ENCODE results near the gene SP4. TPM values are rescaled to one million over a fixed set of nuclear protein-coding genes. Genes with fewer than 3 reads are reported as not detected.

SP4 gene
- total RNA-seq, 1 experiment from 2014 or later: 4.4 TPM

GRCh38 chr7:21472029-21472428, 44.1 kb downstream of the SP4 start:
- CTCF ChIA-PET: interaction anchor here (0.7 kb wide), 1 partner anchor 218 kb away, joined by 3 read pairs; no protein-coding TSS in a partner anchor
- TF ChIP-seq, protein P1, sequence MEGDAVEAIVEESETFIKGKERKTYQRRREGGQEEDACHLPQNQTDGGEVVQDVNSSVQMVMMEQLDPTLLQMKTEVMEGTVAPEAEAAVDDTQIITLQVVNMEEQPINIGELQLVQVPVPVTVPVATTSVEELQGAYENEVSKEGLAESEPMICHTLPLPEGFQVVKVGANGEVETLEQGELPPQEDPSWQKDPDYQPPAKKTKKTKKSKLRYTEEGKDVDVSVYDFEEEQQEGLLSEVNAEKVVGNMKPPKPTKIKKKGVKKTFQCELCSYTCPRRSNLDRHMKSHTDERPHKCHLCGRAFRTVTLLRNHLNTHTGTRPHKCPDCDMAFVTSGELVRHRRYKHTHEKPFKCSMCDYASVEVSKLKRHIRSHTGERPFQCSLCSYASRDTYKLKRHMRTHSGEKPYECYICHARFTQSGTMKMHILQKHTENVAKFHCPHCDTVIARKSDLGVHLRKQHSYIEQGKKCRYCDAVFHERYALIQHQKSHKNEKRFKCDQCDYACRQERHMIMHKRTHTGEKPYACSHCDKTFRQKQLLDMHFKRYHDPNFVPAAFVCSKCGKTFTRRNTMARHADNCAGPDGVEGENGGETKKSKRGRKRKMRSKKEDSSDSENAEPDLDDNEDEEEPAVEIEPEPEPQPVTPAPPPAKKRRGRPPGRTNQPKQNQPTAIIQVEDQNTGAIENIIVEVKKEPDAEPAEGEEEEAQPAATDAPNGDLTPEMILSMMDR (IDR thresholded peaks at IDR 0.05; ENCODE audit: unreplicated experiment): no peak
- Mint-ChIP-seq H3K4me1 (ENCODE audit: insufficient read depth, unreplicated experiment) (no peaks in the 10 kb centered on the region), H3K27ac (ENCODE audit: low read depth, unreplicated experiment) (no peak overlapping the region), H3K9me3 (ENCODE audit: unreplicated experiment) (no peaks in the 10 kb centered on the region), H3K36me3 (ENCODE audit: insufficient read depth, unreplicated experiment) (peaks cover 6% of the 10 kb centered on the region), H3K27me3 (ENCODE audit: insufficient read depth, unreplicated experiment) (no peaks in the 10 kb centered on the region), H3K4me3 (ENCODE audit: unreplicated experiment) (no peak overlapping the region)
- POLR2A ChIA-PET: interaction anchor here (0.7 kb wide), 1 partner anchor 371 kb away, joined by 3 read pairs; no protein-coding TSS in a partner anchor
- intact Hi-C loops (cut with micrococcal nuclease): no loop called here
- no TSS peak for BruUV-seq (replicated peaks)
- no peak for DNase-seq (ENCODE audit: unreplicated experiment)

- H3K27ac Mint-ChIP-seq (ENCODE audit: low read depth, unreplicated experiment): no peak overlapping the region
- H3K4me1 Mint-ChIP-seq (ENCODE audit: insufficient read depth, unreplicated experiment): no peaks in the 10 kb centered on the region
- ChIA-PET CTCF (no interaction called here), POLR2A (interaction anchor here (0.6 kb wide), 1 partner anchor 130 kb away, joined by 3 read pairs; no protein-coding TSS in a partner anchor)
- DNase-seq (ENCODE audit: unreplicated experiment): no peak
- H3K36me3 Mint-ChIP-seq (ENCODE audit: insufficient read depth, unreplicated experiment): peaks cover 5% of the 10 kb centered on the region
- BruUV-seq (replicated peaks): no TSS peak
- no peaks in the 10 kb centered on the region for H3K9me3 Mint-ChIP-seq (ENCODE audit: unreplicated experiment)
- TF ChIP-seq, protein P1 (IDR thresholded peaks at IDR 0.05; ENCODE audit: unreplicated experiment): no peak
- H3K27me3 Mint-ChIP-seq (ENCODE audit: insufficient read depth, unreplicated experiment): no peaks in the 10 kb centered on the region
- intact Hi-C loops (cut with micrococcal nuclease): no loop called here
- H3K4me3 Mint-ChIP-seq (ENCODE audit: unreplicated experiment): no peak overlapping the region
These were observed 48.5 kb downstream of the SP4 start for GRCh38 chr7:21476429-21476828.

GRCh38 chr7:21480693-21481403, 53.0 kb downstream of the SP4 start:
- CTCF ChIA-PET: interaction anchor here (0.7 to 1.5 kb wide), 2 partner anchors 34 to 227 kb away, joined by 3 read pairs; no protein-coding TSS in a partner anchor
- TF ChIP-seq, protein P1 (IDR thresholded peaks at IDR 0.05; ENCODE audit: unreplicated experiment): no peak
- no peak for DNase-seq (ENCODE audit: unreplicated experiment)
- Mint-ChIP-seq H3K9me3 (ENCODE audit: unreplicated experiment) (no peaks in the 10 kb centered on the region), H3K36me3 (ENCODE audit: insufficient read depth, unreplicated experiment) (peaks cover 13% of the 10 kb centered on the region), H3K27me3 (ENCODE audit: insufficient read depth, unreplicated experiment) (no peaks in the 10 kb centered on the region), H3K27ac (ENCODE audit: low read depth, unreplicated experiment) (no peak overlapping the region), H3K4me1 (ENCODE audit: insufficient read depth, unreplicated experiment) (no peaks in the 10 kb centered on the region), H3K4me3 (ENCODE audit: unreplicated experiment) (no peak overlapping the region)
- no TSS peak for BruUV-seq (replicated peaks)
- POLR2A ChIA-PET: no interaction called here
- intact Hi-C loops (cut with micrococcal nuclease): no loop called here

- TF ChIP-seq, protein P1 (IDR thresholded peaks at IDR 0.05; ENCODE audit: unreplicated experiment): no peak
- H3K4me1 Mint-ChIP-seq (ENCODE audit: insufficient read depth, unreplicated experiment): no peaks in the 10 kb centered on the region
- intact Hi-C loops (cut with micrococcal nuclease): no loop called here
- H3K27me3 Mint-ChIP-seq (ENCODE audit: insufficient read depth, unreplicated experiment): no peaks in the 10 kb centered on the region
- ChIA-PET CTCF (no interaction called here), POLR2A (no interaction called here)
- DNase-seq (ENCODE audit: unreplicated experiment): no peak
- peaks cover 7% of the 10 kb centered on the region for H3K36me3 Mint-ChIP-seq (ENCODE audit: insufficient read depth, unreplicated experiment)
- H3K27ac Mint-ChIP-seq (ENCODE audit: low read depth, unreplicated experiment): no peak overlapping the region
- H3K9me3 Mint-ChIP-seq (ENCODE audit: unreplicated experiment): peaks cover 8% of the 10 kb centered on the region
- no TSS peak for BruUV-seq (replicated peaks)
- no peak overlapping the region for H3K4me3 Mint-ChIP-seq (ENCODE audit: unreplicated experiment)
These were observed 58.6 kb downstream of the SP4 start for GRCh38 chr7:21486511-21486910.

Data from MCF 10A (cell line).